Liver (tissue), 9 donors: ENCODE results near the gene BRAF. TPM values are rescaled to one million over a fixed set of nuclear protein-coding genes. Genes with fewer than 3 reads are reported as not detected.

Source experiments
- DNase-seq: peaks from one replicate; pipeline ENCODE4 v3.0.0-alpha.2; 2017; ENCODE audit warnings: low spot score
- H3K27ac ChIP-seq, 2 donors: one replicate each; pipeline ENCODE4 v1.7.0; 2013; ENCODE audit warnings: inconsistent platforms in 2 of 2, low read length in 2 of 2, control low read depth in 1 of 2, low read depth in 1 of 2, mild to moderate bottlenecking in 1 of 2
- H3K27me3 ChIP-seq, 4 donors: one replicate each; pipeline versions ENCODE4 v1.6.1 to v1.7.0; 2013; ENCODE audit warnings: low read length in 3 of 4, inconsistent platforms in 1 of 4, mild to moderate bottlenecking in 1 of 4, moderate library complexity in 1 of 4; ENCODE audit not compliant: control insufficient read depth in 4 of 4, insufficient read depth in 4 of 4
- H3K36me3 ChIP-seq, 4 donors: one replicate each; pipeline versions ENCODE4 v1.6.1 to v1.7.0; 2013; ENCODE audit warnings: low read length in 3 of 4, mild to moderate bottlenecking in 3 of 4, low read depth in 1 of 4, moderate library complexity in 1 of 4; ENCODE audit not compliant: control insufficient read depth in 4 of 4, insufficient read depth in 3 of 4
- H3K4me1 ChIP-seq, 4 donors: one replicate each; pipeline versions ENCODE4 v1.6.1 to v1.7.0; 2013; ENCODE audit warnings: low read length in 3 of 4, mild to moderate bottlenecking in 3 of 4, moderate library complexity in 1 of 4; ENCODE audit not compliant: control insufficient read depth in 4 of 4, insufficient read depth in 4 of 4
- H3K4me3 ChIP-seq, 3 donors: one replicate each; pipeline versions ENCODE4 v1.6.1 to v1.7.0; 2013; ENCODE audit warnings: low read length in 3 of 3, control low read depth in 1 of 3, low read depth in 1 of 3, mild to moderate bottlenecking in 1 of 3
- H3K9ac ChIP-seq, 2 donors: one replicate each; pipeline ENCODE4 v1.7.0; 2013; ENCODE audit warnings: low read length in 2 of 2, mild to moderate bottlenecking in 2 of 2, moderate library complexity in 2 of 2, control low read depth in 1 of 2, low read depth in 1 of 2
- H3K9me3 ChIP-seq, 4 donors: one replicate each; pipeline versions ENCODE4 v1.6.1 to v1.7.0; 2013; ENCODE audit warnings: low read length in 3 of 4; ENCODE audit not compliant: control insufficient read depth in 4 of 4
- CTCF ChIP-seq: fragments of 150-350 bp; IDR thresholded peaks from 2 replicates; pipeline ENCODE4 v1.5.1; 2017; ENCODE audit warnings: improper control_type of control experiment, low read depth, low read length; ENCODE audit not compliant: missing input control
- EGR1 ChIP-seq, 2 donors: IDR thresholded peaks; 2 replicates each; pipeline ENCODE4 v1.6.1; 2016 to 2018; ENCODE audit warnings: antibody characterized with exemption in 2 of 2, low read depth in 2 of 2
- FOXA1 ChIP-seq: IDR thresholded peaks from 2 replicates; pipeline ENCODE4 v1.6.1; 2016; ENCODE audit warnings: antibody characterized with exemption
- FOXA2 ChIP-seq: IDR thresholded peaks from 2 replicates; pipeline ENCODE4 v1.6.1; 2016; ENCODE audit warnings: antibody characterized with exemption
- GABPA ChIP-seq, 2 donors: IDR thresholded peaks in 1 of 2; conservative IDR thresholded peaks in 1 of 2; 2 replicates each; pipeline ENCODE4 v1.6.1; 2016; ENCODE audit warnings: antibody characterized with exemption in 2 of 2, mild to moderate bottlenecking in 1 of 2, moderate library complexity in 1 of 2
- HNF4A ChIP-seq, 2 donors: conservative IDR thresholded peaks; 2 replicates each; pipeline ENCODE4 v1.6.1; 2016; ENCODE audit warnings: antibody characterized with exemption in 2 of 2, mild to moderate bottlenecking in 2 of 2
- HNF4G ChIP-seq: IDR thresholded peaks from 2 replicates; pipeline ENCODE4 v1.6.1; 2016; ENCODE audit warnings: antibody characterized with exemption
- JUND ChIP-seq, 2 donors: IDR thresholded peaks; 2 replicates each; pipeline ENCODE4 v1.6.1; 2016; ENCODE audit warnings: antibody characterized with exemption in 2 of 2
- MAX ChIP-seq: IDR thresholded peaks from 2 replicates; pipeline ENCODE4 v1.6.1; 2016; ENCODE audit warnings: antibody characterized with exemption
- NR2F2 ChIP-seq: IDR thresholded peaks from 2 replicates; pipeline ENCODE4 v1.6.1; 2016; ENCODE audit warnings: antibody characterized with exemption
- RAD21 ChIP-seq, 2 donors: IDR thresholded peaks; 2 replicates each; pipeline ENCODE4 v1.6.1; 2016; ENCODE audit warnings: antibody characterized with exemption in 2 of 2, mild to moderate bottlenecking in 2 of 2
- REST ChIP-seq: IDR thresholded peaks from 2 replicates; pipeline ENCODE4 v1.6.1; 2016; ENCODE audit warnings: antibody characterized with exemption, mild to moderate bottlenecking
- RXRA ChIP-seq, 2 donors: IDR thresholded peaks; 2 replicates each; pipeline ENCODE4 v1.6.1; 2017 to 2018; ENCODE audit warnings: antibody characterized with exemption in 2 of 2, mild to moderate bottlenecking in 1 of 2
- SP1 ChIP-seq: IDR thresholded peaks from 2 replicates; pipeline ENCODE4 v1.6.1; 2018; ENCODE audit warnings: antibody characterized with exemption, mild to moderate bottlenecking
- TAF1 ChIP-seq: conservative IDR thresholded peaks from 2 replicates; pipeline ENCODE4 v1.6.1; 2016; ENCODE audit warnings: antibody characterized with exemption, mild to moderate bottlenecking
- YY1 ChIP-seq: IDR thresholded peaks from 2 replicates; pipeline ENCODE4 v1.6.1; 2016; ENCODE audit warnings: antibody characterized with exemption, mild to moderate bottlenecking
- ZBTB33 ChIP-seq: IDR thresholded peaks from 2 replicates; pipeline ENCODE4 v1.6.1; 2016; ENCODE audit warnings: antibody characterized with exemption
- WGBS: extraction: QIAGEN DNeasy Blood & Tissue Kit; methylation state at CpG from one replicate; pipeline ENCODE4 v1.1.7; 2013; 5-methylcytosine and 5-hydroxymethylcytosine counted together
- polyA plus RNA-seq, 2 donors: library from polyadenylated mRNA; stranded (reverse) in 1 of 2; unstranded in 1 of 2; fragments of 200-250 nt in 1 of 2; fragments of >200 nt in 1 of 2; fragmentation: Nextera tagmentation in 1 of 2; extraction: Ambion mirVana in 1 of 2; gene quantifications; one replicate each; pipeline versions ENCODE4 v1.2.1 to v1.2.3, GENCODE V29; 2013 to 2015
- total RNA-seq, 2 donors: library from RNA; depleted of rRNA; stranded (reverse); fragments of >200 nt; gene quantifications; one replicate each; pipeline ENCODE4 v1.2.3, GENCODE V29; 2014
- TF ChIP-seq, protein P1 (sequence below): IDR thresholded peaks from 2 replicates; pipeline ENCODE4 v1.6.1; 2016; ENCODE audit warnings: antibody characterized with exemption
- donor health status: healthy.
- donor health status: healthy.
- donor health status: healthy.
- donor health status: healthy.
- donor health status: healthy.

BRAF gene
- total and polyA plus RNA-seq, 4 donors, result 2.6 to 21.9 (median 14.0) TPM

- TF ChIP-seq REST (no peak), RAD21 (IDR thresholded peaks at IDR 0.05) (no peak), EGR1 (IDR thresholded peaks at IDR 0.05; ENCODE audit: low read depth in 2 of 2) (no peak), NR2F2 (no peak)
- TF ChIP-seq, protein P1, sequence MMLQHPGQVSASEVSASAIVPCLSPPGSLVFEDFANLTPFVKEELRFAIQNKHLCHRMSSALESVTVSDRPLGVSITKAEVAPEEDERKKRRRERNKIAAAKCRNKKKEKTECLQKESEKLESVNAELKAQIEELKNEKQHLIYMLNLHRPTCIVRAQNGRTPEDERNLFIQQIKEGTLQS, result no peak
Observed at GRCh38 chr7:140680886-140681285, 243.8 kb downstream of the BRAF start (continued).

- no peaks in the 10 kb centered on the region for H3K27me3 ChIP-seq
- no peak overlapping the region for H3K27ac ChIP-seq
- no peaks in the 10 kb centered on the region for H3K9me3 ChIP-seq
- H3K9ac ChIP-seq, result no peak overlapping the region
- TF ChIP-seq, protein P1, result no peak
- TF ChIP-seq SP1, result no peak
- TF ChIP-seq FOXA1, result no peak
- no peak for TF ChIP-seq TAF1
- no peak for TF ChIP-seq RAD21 (IDR thresholded peaks at IDR 0.05)
- TF ChIP-seq REST, result no peak
- no peak for TF ChIP-seq HNF4G
- no peak for TF ChIP-seq CTCF
- no peak for TF ChIP-seq YY1
- TF ChIP-seq FOXA2, result no peak
- no peak for TF ChIP-seq ZBTB33
- no peak for TF ChIP-seq JUND (IDR thresholded peaks at IDR 0.05)
- no peak for TF ChIP-seq HNF4A (conservative IDR thresholded peaks at IDR 0.05)
- TF ChIP-seq RXRA (IDR thresholded peaks at IDR 0.05), result no peak
- TF ChIP-seq GABPA (IDR thresholded peaks at IDR 0.05 in 1 of 2, conservative IDR thresholded peaks at IDR 0.05 in 1 of 2), result no peak
- TF ChIP-seq NR2F2, result no peak
- TF ChIP-seq MAX, result no peak
- no peak for TF ChIP-seq EGR1 (IDR thresholded peaks at IDR 0.05; ENCODE audit: low read depth in 2 of 2)
- no peak for DNase-seq
- no peak overlapping the region for H3K4me3 ChIP-seq
- H3K4me1 ChIP-seq, result peaks cover 0 to 10% (median 4%) of the 10 kb centered on the region in 4 donors
- H3K36me3 ChIP-seq, result peaks cover 0 to 17% (median 7%) of the 10 kb centered on the region in 4 donors
- 97% methylated on average over 9 of the region's 9 CpGs for WGBS
Observed at GRCh38 chr7:140679186-140679585, 245.5 kb downstream of the BRAF start.
